Right lung (tissue), 5 donors: ENCODE measurements around the gene SLC30A10. TPM values are rescaled to one million over a fixed set of nuclear protein-coding genes. Genes with fewer than 3 reads are reported as not detected.
"Not testable (repeated sequence)": the region's sequence is repeated elsewhere in the genome, so short reads cannot be mapped to it uniquely, and the experiment has no call there.

ENCODE experiments used
- DNase-seq, 2 donors: peaks; one replicate each; pipeline ENCODE4 v3.0.0-alpha.2; 2013
- polyA plus RNA-seq, 5 donors: library from polyadenylated mRNA; unstranded; fragments of 120-200 nt; gene quantifications; one replicate each; pipeline versions ENCODE4 v1.2.1 to v1.2.3, GENCODE V29; 2013; ENCODE audit warnings: inconsistent platforms in 1 of 5, low replicate concordance in 1 of 5; ENCODE audit not compliant: insufficient read length in 5 of 5, insufficient read depth in 1 of 5

Gene SLC30A10
- polyA plus RNA-seq, 5 donors: 0.22 to 0.52 (median 0.28) TPM

- DNase-seq: no peak
Observed at GRCh38 chr1:219928791-219929118, 398 bp upstream of the SLC30A10 start.

- DNase-seq: no peak
Observed at GRCh38 chr1:219927298-219927955, 930 bp downstream of the SLC30A10 start.

GRCh38 chr1:219926363-219926998, 1.9 kb downstream of the SLC30A10 start:
- no peak for DNase-seq

- DNase-seq: no peak
Observed at GRCh38 chr1:219924342-219924741, 4.0 kb downstream of the SLC30A10 start.

- DNase-seq: no peak
Observed at GRCh38 chr1:219917851-219918466, 10.4 kb downstream of the SLC30A10 start.

- DNase-seq: no peak
Observed at GRCh38 chr1:219917281-219917680, 11.1 kb downstream of the SLC30A10 start.

- no peak for DNase-seq
Observed at GRCh38 chr1:219916257-219916656, 12.1 kb downstream of the SLC30A10 start.

- DNase-seq: no peak
Observed at GRCh38 chr1:219913005-219913770, 15.2 kb downstream of the SLC30A10 start.

GRCh38 chr1:219910716-219911115, 17.6 kb downstream of the SLC30A10 start:
- no peak for DNase-seq

- DNase-seq: no peak
Observed at GRCh38 chr1:219909476-219909875, 18.9 kb downstream of the SLC30A10 start.

GRCh38 chr1:219908170-219908569, 20.2 kb downstream of the SLC30A10 start:
- no peak for DNase-seq

- DNase-seq: no peak
Observed at GRCh38 chr1:219907772-219908070, 20.6 kb downstream of the SLC30A10 start.

GRCh38 chr1:219906924-219907771, 21.2 kb downstream of the SLC30A10 start:
- DNase-seq: no peak

GRCh38 chr1:219906565-219906923, 21.8 kb downstream of the SLC30A10 start:
- not testable (repeated sequence) for DNase-seq

GRCh38 chr1:219905524-219905923, 22.8 kb downstream of the SLC30A10 start:
- no peak for DNase-seq

GRCh38 chr1:219904934-219905333, 23.4 kb downstream of the SLC30A10 start:
- no peak for DNase-seq

- DNase-seq: no peak
Observed at GRCh38 chr1:219903353-219903871, 24.9 kb downstream of the SLC30A10 start.

- no peak for DNase-seq
Observed at GRCh38 chr1:219902951-219903350, 25.4 kb downstream of the SLC30A10 start.

GRCh38 chr1:219900882-219901281, 27.5 kb downstream of the SLC30A10 start:
- DNase-seq: no peak

- DNase-seq: no peak
Observed at GRCh38 chr1:219900201-219900600, 28.2 kb downstream of the SLC30A10 start.

- DNase-seq: no peak
Observed at GRCh38 chr1:219898375-219898774, 30.0 kb downstream of the SLC30A10 start.

GRCh38 chr1:219897914-219898313, 30.4 kb downstream of the SLC30A10 start:
- no peak for DNase-seq
